ENCODE data around the gene RASSF7.

- TF ChIP-seq TAF1 (IDR thresholded peaks at IDR 0.05; ENCODE audit: low read depth, low read length) (no peak), POLR2AphosphoS5 (IDR thresholded peaks at IDR 0.05; ENCODE audit: low read depth, low read length) (no peak), POLR2A (IDR thresholded peaks at IDR 0.05; ENCODE audit: low read depth, low read length) (no peak), SPI1 (IDR thresholded peaks at IDR 0.05; ENCODE audit: low read depth, low read length) (no peak)
Observed at GRCh38 chr11:579830-580601, 19.2 kb downstream of the RASSF7 start.

Data from GM12891 (cell line).